Hindlimb muscle (tissue), 1 donor: ENCODE data around the gene HEXIM2. TPM values are rescaled to one million over a fixed set of nuclear protein-coding genes. Genes with fewer than 3 reads are reported as not detected.

Experiments
- DNase-seq: peaks from one replicate; pipeline ENCODE4 v3.0.0-alpha.2; 2013
- polyA plus RNA-seq: library from polyadenylated mRNA; unstranded; fragments of 120-200 nt; gene quantifications from one replicate; pipeline ENCODE4 v1.2.1, GENCODE V29; 2013; ENCODE audit not compliant: insufficient read length

The HEXIM2 gene
- polyA plus RNA-seq, 1 donor = 9.1 TPM

GRCh38 chr17:45128331-45128730 is 33.3 kb upstream of the HEXIM2 start:
- no peak for DNase-seq

GRCh38 chr17:45128989-45129388 is 32.7 kb upstream of the HEXIM2 start:
- DNase-seq = no peak

GRCh38 chr17:45129426-45129939 is 32.2 kb upstream of the HEXIM2 start:
- no peak for DNase-seq

- DNase-seq = no peak
These were observed 31.6 kb upstream of the HEXIM2 start for GRCh38 chr17:45129940-45130680.

GRCh38 chr17:45130681-45131615 is 30.7 kb upstream of the HEXIM2 start:
- DNase-seq = no peak

- no peak for DNase-seq
These were observed 29.9 kb upstream of the HEXIM2 start for GRCh38 chr17:45131616-45132319.

- DNase-seq = no peak
These were observed 29.4 kb upstream of the HEXIM2 start, which contains the start of gene PLCD3 for GRCh38 chr17:45132320-45132571. TSS of gene PLCD3 (minus strand) at chr17:45132515. CDS start at chr17:45132410, 105 bp downstream.

- DNase-seq = peak; percentile 78
These were observed 28.9 kb upstream of the HEXIM2 start for GRCh38 chr17:45132572-45133463.

- DNase-seq = peak; percentile 96
These were observed 26.3 kb upstream of the HEXIM2 start, which contains the start of gene ACBD4 for GRCh38 chr17:45135192-45135977. TSS of gene ACBD4 (plus strand) at chr17:45135687. CDS start at chr17:45136145, 458 bp downstream.

- DNase-seq = no peak
These were observed 25.5 kb upstream of the HEXIM2 start for GRCh38 chr17:45135978-45136791.

GRCh38 chr17:45136846-45137560 is 24.7 kb upstream of the HEXIM2 start:
- DNase-seq = no peak

- no peak for DNase-seq
These were observed 23.9 kb upstream of the HEXIM2 start for GRCh38 chr17:45137561-45138305.

- no peak for DNase-seq
These were observed 22.7 kb upstream of the HEXIM2 start for GRCh38 chr17:45138911-45139532.

- no peak for DNase-seq
These were observed 22.1 kb upstream of the HEXIM2 start for GRCh38 chr17:45139533-45139920.

- no peak for DNase-seq
These were observed 18.5 kb upstream of the HEXIM2 start for GRCh38 chr17:45143094-45143670.

- DNase-seq = peak; percentile 82
These were observed 17.9 kb upstream of the HEXIM2 start for GRCh38 chr17:45143767-45144198.

- peak; percentile 64 for DNase-seq
These were observed 17.3 kb upstream of the HEXIM2 start for GRCh38 chr17:45144199-45145034.
